ENCODE results near the gene IQCN. TPM values are rescaled to one million over a fixed set of nuclear protein-coding genes. Genes with fewer than 3 reads are reported as not detected.

IQCN gene, protein sequence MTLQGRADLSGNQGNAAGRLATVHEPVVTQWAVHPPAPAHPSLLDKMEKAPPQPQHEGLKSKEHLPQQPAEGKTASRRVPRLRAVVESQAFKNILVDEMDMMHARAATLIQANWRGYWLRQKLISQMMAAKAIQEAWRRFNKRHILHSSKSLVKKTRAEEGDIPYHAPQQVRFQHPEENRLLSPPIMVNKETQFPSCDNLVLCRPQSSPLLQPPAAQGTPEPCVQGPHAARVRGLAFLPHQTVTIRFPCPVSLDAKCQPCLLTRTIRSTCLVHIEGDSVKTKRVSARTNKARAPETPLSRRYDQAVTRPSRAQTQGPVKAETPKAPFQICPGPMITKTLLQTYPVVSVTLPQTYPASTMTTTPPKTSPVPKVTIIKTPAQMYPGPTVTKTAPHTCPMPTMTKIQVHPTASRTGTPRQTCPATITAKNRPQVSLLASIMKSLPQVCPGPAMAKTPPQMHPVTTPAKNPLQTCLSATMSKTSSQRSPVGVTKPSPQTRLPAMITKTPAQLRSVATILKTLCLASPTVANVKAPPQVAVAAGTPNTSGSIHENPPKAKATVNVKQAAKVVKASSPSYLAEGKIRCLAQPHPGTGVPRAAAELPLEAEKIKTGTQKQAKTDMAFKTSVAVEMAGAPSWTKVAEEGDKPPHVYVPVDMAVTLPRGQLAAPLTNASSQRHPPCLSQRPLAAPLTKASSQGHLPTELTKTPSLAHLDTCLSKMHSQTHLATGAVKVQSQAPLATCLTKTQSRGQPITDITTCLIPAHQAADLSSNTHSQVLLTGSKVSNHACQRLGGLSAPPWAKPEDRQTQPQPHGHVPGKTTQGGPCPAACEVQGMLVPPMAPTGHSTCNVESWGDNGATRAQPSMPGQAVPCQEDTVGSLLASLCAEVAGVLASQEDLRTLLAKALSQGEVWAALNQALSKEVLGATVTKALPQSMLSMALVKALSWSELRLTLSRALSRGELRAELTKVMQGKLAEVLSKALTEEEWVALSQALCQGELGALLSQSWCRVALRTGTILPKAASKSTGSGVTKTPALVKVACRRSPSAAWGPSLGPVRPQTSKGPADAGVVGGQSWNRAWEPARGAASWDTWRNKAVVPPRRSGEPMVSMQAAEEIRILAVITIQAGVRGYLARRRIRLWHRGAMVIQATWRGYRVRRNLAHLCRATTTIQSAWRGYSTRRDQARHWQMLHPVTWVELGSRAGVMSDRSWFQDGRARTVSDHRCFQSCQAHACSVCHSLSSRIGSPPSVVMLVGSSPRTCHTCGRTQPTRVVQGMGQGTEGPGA (N-terminal part only)
- 0.13 and 0.87 TPM in 2 replicates for total RNA-seq

DNA sequence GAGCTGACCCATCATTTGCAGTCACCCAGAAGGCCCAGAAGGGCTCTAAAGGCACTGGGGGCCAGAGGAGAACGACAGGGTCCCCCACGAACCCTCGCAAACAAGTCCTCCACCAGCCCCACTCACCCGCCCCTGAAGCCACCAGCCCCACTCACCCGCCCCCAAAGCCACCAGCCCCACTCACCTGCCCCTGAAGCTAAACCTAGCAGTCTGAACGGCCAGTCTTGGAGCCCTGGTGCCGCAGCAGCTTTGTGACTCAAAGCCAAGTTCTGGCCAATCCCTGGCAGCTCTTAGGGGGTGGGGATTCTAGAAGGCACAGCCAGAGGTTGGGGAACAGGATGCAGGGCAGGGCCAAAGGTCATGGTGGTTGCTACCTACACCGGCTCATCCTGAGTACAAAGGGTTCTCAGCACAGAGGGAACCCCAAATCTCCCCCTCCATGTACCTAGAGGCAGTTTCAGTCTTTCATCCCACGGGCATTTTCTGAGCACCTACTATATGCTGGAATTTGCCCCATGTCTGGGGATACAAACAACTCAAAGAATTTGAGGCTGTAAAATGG, at the start of gene IQCN:
Gene IQCN (minus strand): TSS at position 234 of the 562 bp plus-strand sequence. CDS start 4,974 bp downstream, outside the sequence.

GRCh38 chr19:18322759-18323460, 48.7 kb upstream of the IQCN start, which contains the start of gene LSM4:
Gene LSM4 (minus strand): TSS chr19:18323076. CDS start chr19:18323020, 56 bp downstream.

GRCh38 chr19:18281082-18282020, 7.1 kb upstream of the IQCN start, which contains the start of gene JUND:
Gene JUND (minus strand): TSS chr19:18281622. CDS start chr19:18281484, 138 bp downstream.

DNA sequence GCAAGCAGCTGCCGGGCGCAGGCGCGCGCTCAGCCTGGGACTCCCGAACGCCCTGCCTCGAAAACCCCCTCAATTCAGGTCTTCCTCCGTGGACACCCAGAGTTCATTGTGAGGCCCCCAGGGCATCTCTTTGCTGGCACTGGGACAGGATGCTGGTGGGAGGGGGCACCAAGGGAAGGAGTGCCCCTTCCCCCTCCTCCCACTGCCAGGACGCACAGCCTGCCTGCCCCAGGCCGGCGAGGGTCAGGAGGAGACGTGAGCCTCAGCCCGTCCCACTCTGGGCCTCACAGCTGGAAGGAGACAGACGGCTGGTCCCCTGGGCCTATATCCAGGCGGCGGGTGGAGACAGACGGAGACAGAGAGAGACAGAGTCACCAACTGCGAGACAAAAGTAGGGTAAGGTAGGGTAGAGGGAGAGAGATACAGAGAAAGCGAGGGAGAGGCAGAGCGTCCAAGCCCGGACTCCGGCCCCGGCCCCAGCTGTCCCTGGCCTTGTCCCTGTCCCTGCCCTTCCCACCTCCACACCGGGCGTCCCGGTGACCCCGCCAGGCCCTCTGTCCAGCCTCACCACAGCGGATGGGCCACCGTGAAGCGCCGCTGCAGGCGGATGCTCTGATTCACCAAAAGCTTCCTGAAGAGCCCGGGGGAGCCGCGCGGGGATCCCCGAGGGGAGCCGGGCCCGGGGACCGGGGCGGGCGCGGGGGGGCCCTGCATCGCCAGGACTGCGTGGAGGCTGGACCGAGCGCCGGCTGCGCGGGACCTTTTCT, 48.4 kb downstream of the IQCN start, which contains the start of gene PDE4C:
Gene PDE4C (minus strand): TSS at position 737 of the 767 bp plus-strand sequence. CDS start 23 bp downstream, at position 714.

Other genes with a start within 250 kb of the IQCN start
- gene IL12RB1, start 187.5 kb downstream of the IQCN start, total RNA-seq: 0.06 and 0.26 TPM in 2 replicates
- gene MAST3, start 176.7 kb downstream of the IQCN start, total RNA-seq: 3.4 and 4.5 TPM in 2 replicates
- gene PIK3R2, start 121.3 kb downstream of the IQCN start, total RNA-seq: 8.2 and 13.9 TPM in 2 replicates
- 39.4 and 59.7 TPM in 2 replicates for gene IFI30, start 100.6 kb downstream of the IQCN start, total RNA-seq
- gene MPV17L2, start 81.2 kb downstream of the IQCN start, total RNA-seq: 7.5 and 14.0 TPM in 2 replicates
- 3.4 and 6.6 TPM in 2 replicates for gene RAB3A, start 70.4 kb downstream of the IQCN start, total RNA-seq
- gene PDE4C, start 48.0 kb downstream of the IQCN start, total RNA-seq: 0.12 and 0.26 TPM in 2 replicates
- 85.7 and 119 TPM in 2 replicates for gene JUND, start 7.2 kb upstream of the IQCN start, total RNA-seq
- 122 and 147 TPM in 2 replicates for gene LSM4, start 48.6 kb upstream of the IQCN start, total RNA-seq
- 60.6 and 62.5 TPM in 2 replicates for gene PGPEP1, start 66.1 kb upstream of the IQCN start, total RNA-seq
- 41.1 and 66.9 TPM in 2 replicates for gene GDF15, start 111.7 kb upstream of the IQCN start, total RNA-seq
- 0.06 TPM in 1 of 2 replicates, not detected in the other for gene LRRC25, start 123.2 kb upstream of the IQCN start, total RNA-seq
- 54.1 and 66.1 TPM in 2 replicates for gene SSBP4, start 144.9 kb upstream of the IQCN start, total RNA-seq
- gene ISYNA1, start 163.7 kb upstream of the IQCN start, total RNA-seq: 9.6 and 10.8 TPM in 2 replicates
- 16.1 and 18.0 TPM in 2 replicates for gene ELL, start 247.6 kb upstream of the IQCN start, total RNA-seq